Lower leg skin (tissue), 3 donors: ENCODE results near the gene HSPA8.

Experiments used
- POLR2A ChIP-seq, 2 donors: fragments of 450-650 bp; IDR thresholded peaks; one replicate each; pipeline ENCODE4 v1.6.1; 2016 to 2017; ENCODE audit warnings: antibody characterized with exemption in 2 of 2, mild to moderate bottlenecking in 1 of 2, moderate library complexity in 1 of 2
- TF ChIP-seq, protein P1 (sequence below), 3 donors: fragments of 450-650 bp; IDR thresholded peaks; one replicate each; pipeline ENCODE4 v1.5.1; 2016; ENCODE audit warnings: antibody characterized with exemption in 3 of 3, mild to moderate bottlenecking in 3 of 3, moderate library complexity in 2 of 3

GRCh38 chr11:123045101-123045500, 16.8 kb downstream of the HSPA8 start:
- TF ChIP-seq, protein P1, sequence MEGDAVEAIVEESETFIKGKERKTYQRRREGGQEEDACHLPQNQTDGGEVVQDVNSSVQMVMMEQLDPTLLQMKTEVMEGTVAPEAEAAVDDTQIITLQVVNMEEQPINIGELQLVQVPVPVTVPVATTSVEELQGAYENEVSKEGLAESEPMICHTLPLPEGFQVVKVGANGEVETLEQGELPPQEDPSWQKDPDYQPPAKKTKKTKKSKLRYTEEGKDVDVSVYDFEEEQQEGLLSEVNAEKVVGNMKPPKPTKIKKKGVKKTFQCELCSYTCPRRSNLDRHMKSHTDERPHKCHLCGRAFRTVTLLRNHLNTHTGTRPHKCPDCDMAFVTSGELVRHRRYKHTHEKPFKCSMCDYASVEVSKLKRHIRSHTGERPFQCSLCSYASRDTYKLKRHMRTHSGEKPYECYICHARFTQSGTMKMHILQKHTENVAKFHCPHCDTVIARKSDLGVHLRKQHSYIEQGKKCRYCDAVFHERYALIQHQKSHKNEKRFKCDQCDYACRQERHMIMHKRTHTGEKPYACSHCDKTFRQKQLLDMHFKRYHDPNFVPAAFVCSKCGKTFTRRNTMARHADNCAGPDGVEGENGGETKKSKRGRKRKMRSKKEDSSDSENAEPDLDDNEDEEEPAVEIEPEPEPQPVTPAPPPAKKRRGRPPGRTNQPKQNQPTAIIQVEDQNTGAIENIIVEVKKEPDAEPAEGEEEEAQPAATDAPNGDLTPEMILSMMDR (IDR thresholded peaks at IDR 0.05) = no peak
- no peak for TF ChIP-seq POLR2A (IDR thresholded peaks at IDR 0.05)
